Spleen (tissue), 7 donors: ENCODE results near the gene ST6GALNAC3.

Source experiments
- CTCF ChIP-seq, 11 experiments: fragments of 200-600 bp in 7 of 11; fragments of 450-650 bp in 4 of 11; sonication (generic) in 4 of 11; IDR thresholded peaks in 8 of 11; conservative IDR thresholded peaks in 3 of 11; 1 replicate in 7 of 11; 2 replicates in 4 of 11; pipeline versions ENCODE4 v1.4.0 to v1.8.0; 2016 to 2021; ENCODE audit warnings: antibody characterized with exemption in 11 of 11, inconsistent platforms in 4 of 11, mild to moderate bottlenecking in 1 of 11
- POLR2A ChIP-seq, 3 donors: fragments of 450-650 bp; IDR thresholded peaks; one replicate each; pipeline ENCODE4 v1.5.1; 2017; ENCODE audit warnings: antibody characterized with exemption in 3 of 3, mild to moderate bottlenecking in 1 of 3
- donor health status: DM: no; HTN: no; CAD: no; lungs with moderate emphysema.
- donor health status: DM: no; HTN: no; CAD: no.
- donor health status: DM: no; HTN: no; CAD: no.

GRCh38 chr1:76388261-76388660 lies 313.7 kb downstream of the ST6GALNAC3 start:
- TF ChIP-seq CTCF (IDR thresholded peaks at IDR 0.05 in 8 of 11, conservative IDR thresholded peaks at IDR 0.05 in 3 of 11): no peak
- TF ChIP-seq POLR2A (IDR thresholded peaks at IDR 0.05): no peak
